Myocyte (in vitro differentiated cells): ENCODE results near the gene ITPK1. TPM values are rescaled to one million over a fixed set of nuclear protein-coding genes. Genes with fewer than 3 reads are reported as not detected.
A peak's percentile ranks its signal among the peaks of the same experiment; 100 is the strongest.

ENCODE experiments used
- DNase-seq: peaks from one replicate; pipeline ENCODE4 v3.0.0-alpha.2; 2012; ENCODE audit warnings: low read depth
- total RNA-seq: library from RNA; depleted of rRNA; stranded (reverse); fragments of >200 nt; gene quantifications from 2 replicates; pipeline ENCODE4 v1.2.3, GENCODE V29; 2014

Gene ITPK1
- total RNA-seq, 1 donor from 2014 or later, result 19.1 TPM

GRCh38 chr14:93012951-93013719 is 102.6 kb downstream of the ITPK1 start:
- peak; percentile 52 for DNase-seq

- no peak for DNase-seq
These were observed 103.2 kb downstream of the ITPK1 start for GRCh38 chr14:93012506-93012905.

- DNase-seq, result no peak
These were observed 103.9 kb downstream of the ITPK1 start for GRCh38 chr14:93011650-93012325.

GRCh38 chr14:93011141-93011529 is 104.6 kb downstream of the ITPK1 start:
- no peak for DNase-seq

GRCh38 chr14:93010522-93011140 is 105.1 kb downstream of the ITPK1 start:
- DNase-seq, result no peak

- DNase-seq, result no peak
These were observed 105.6 kb downstream of the ITPK1 start for GRCh38 chr14:93010130-93010499.

GRCh38 chr14:93009471-93010129 is 106.1 kb downstream of the ITPK1 start:
- DNase-seq, result peak; percentile 80

- peak; percentile 86 for DNase-seq
These were observed 107.3 kb downstream of the ITPK1 start for GRCh38 chr14:93008381-93008780.

- DNase-seq, result peak; percentile 89
These were observed 108.3 kb downstream of the ITPK1 start for GRCh38 chr14:93007225-93007997.

GRCh38 chr14:93006567-93007051 is 109.1 kb downstream of the ITPK1 start:
- DNase-seq, result peak; percentile 71

GRCh38 chr14:93005838-93006237 is 109.9 kb downstream of the ITPK1 start:
- DNase-seq, result no peak

- DNase-seq, result no peak
These were observed 110.5 kb downstream of the ITPK1 start for GRCh38 chr14:93005135-93005813.

- DNase-seq, result no peak
These were observed 111.0 kb downstream of the ITPK1 start for GRCh38 chr14:93004699-93005082.

GRCh38 chr14:93003945-93004698 is 111.6 kb downstream of the ITPK1 start:
- DNase-seq, result no peak

GRCh38 chr14:93002851-93003298 is 112.8 kb downstream of the ITPK1 start:
- no peak for DNase-seq

- no peak for DNase-seq
These were observed 113.7 kb downstream of the ITPK1 start for GRCh38 chr14:93002049-93002448.

- DNase-seq, result no peak
These were observed 116.8 kb downstream of the ITPK1 start for GRCh38 chr14:92998946-92999345.

- no peak for DNase-seq
These were observed 118.2 kb downstream of the ITPK1 start for GRCh38 chr14:92997343-92998061.

- no peak for DNase-seq
These were observed 120.1 kb downstream of the ITPK1 start for GRCh38 chr14:92995620-92996019.
